DMS79 treated with DMSO at 0.1 percent for 48 hours (cell line): ENCODE data around the gene STAB1.

Source experiments
- DNase-seq: peaks from one replicate; lab custom pipeline; 2025; lab: John Stamatoyannopoulos, UW

STAB1 gene

DNA sequence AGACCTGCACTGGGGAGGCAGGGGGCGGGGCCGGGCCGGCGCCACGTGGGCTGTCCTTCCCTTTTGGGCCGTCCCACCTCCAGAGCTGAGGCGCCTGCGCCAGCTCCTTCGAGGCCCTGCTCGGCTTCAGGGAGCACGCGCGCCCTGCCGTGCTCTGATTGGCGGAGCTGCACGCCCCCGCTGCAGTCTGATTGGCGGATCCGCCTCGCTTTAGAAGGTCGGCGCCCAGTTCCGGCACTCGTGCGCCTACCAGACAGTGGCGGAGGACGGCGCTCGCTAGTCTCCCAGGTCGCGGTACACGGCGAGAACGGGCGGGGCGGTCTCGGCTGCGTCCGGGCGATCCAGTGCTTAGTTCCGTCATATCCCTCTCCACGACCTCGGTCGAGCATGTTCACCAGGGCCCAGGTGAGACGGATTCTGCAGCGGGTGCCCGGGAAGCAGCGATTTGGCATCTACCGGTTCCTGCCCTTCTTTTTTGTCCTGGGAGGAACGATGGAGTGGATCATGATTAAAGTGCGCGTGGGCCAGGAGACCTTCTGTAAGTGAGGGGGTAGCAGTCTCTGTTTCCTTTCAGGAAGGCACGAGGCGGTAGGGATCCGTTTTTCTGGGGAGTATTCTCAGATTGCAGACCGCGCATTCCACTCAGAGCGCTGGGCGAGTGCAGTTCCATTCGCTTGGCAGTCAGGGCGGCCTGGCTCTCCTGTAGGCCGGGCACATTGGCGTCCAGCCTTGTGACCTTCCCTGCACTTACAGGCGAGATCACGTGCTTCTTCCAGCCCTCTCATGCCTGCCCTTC, 41.4 kb downstream of the STAB1 start, which contains the start of gene UQCC5:
TSS of gene UQCC5 (plus strand) at position 237 of the 796 bp plus-strand sequence. CDS start at position 388, 151 bp downstream.
- peak; percentile 82 for DNase-seq

DNA sequence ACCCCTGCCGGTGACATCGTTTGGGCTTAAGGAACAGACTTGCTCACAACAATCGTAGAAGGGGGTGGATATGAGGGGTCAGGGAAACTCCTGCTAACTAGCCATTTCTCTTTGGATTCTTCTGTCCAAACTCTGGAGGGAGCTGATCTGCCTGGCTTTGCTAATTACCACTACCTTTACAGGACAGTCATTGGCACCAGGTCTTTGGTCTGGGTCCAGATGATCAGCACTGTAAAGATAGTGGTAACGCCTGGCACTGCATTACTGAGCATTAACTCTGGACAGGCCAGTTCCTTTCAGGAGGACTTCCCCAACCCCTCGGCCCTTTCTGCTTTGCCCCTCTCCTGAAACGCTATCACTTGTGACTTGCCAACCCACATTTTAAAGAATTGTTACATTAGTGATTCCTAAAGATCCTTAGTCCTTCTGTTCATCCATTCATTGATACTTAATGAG, 42.1 kb downstream of the STAB1 start:
- DNase-seq, result no peak

GRCh38 chr3:52537726-52538421, 42.7 kb downstream of the STAB1 start:
- no peak for DNase-seq

DNA sequence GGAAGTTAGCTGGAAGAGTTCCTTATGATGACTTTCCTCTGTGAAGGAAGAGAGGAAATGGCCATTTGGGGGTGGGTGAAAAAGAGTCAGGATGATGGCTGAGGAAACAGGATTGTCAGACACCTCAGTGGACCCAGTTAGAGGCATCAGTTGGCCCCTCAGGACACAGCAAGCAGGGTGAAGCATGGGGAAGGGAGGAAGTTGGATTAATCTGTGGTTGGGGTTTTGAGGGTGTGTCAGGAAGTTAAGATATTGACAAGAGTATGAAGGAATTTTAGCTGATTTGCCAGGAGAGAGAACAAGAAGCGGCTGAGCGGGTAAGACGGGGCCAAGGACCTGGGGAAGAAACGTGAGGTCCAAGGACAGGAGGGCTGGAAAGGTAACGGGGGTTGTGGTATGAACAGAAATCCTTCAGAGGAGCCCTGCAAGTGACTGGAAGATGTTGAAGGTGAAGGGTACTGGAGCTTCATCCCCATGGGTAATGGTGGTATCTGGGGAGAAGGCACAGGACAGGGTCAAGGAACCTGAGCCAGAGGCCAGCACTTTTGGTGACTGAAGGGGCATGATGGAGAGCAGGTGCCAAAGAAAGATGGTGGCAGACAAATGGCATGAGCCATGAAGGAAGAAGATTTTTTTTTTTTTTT, 44.0 kb downstream of the STAB1 start:
- no peak for DNase-seq

DNA sequence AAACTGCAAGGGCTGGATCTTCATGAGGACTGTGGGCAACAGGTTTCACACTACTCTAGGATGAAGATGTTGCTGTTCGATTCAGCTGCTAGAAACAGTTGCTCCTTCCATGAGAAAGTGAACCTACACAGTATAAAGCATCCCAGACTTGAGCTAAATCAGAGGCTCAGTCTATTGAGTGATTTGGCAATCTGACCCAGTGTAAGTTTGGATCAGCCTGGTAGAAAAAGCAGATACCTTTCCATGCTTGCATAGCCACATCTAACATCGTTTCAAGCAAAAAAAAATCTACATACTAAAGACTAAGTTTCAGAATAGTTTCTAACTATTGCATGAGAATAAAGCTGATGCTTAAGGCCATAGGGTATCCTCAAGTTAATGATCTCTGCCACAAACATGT, 45.9 kb downstream of the STAB1 start:
- DNase-seq, result no peak

- DNase-seq, result no peak
These were observed 49.8 kb downstream of the STAB1 start for GRCh38 chr3:52544937-52545336.

- DNase-seq, result no peak
These were observed 51.2 kb downstream of the STAB1 start for GRCh38 chr3:52546111-52546901.

DNA sequence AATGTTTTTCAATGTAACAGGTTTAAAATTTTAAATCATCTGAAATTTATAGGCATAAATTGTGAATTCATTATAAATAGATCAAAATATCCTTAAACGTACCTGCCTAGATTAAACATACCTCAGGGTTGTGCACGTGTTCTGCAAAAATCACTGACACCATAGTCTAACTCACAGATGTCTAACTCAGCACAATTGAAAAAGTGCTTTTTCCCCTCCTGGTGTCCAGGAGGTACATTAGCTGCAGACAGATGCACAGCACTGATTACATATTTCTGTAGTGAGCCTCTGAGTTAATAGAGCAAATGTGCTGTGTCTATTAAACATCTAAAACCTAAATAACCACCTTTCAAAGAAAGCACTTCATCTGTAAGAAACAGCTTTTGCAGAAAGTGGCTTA, 52.0 kb downstream of the STAB1 start:
- DNase-seq, result no peak

DNA sequence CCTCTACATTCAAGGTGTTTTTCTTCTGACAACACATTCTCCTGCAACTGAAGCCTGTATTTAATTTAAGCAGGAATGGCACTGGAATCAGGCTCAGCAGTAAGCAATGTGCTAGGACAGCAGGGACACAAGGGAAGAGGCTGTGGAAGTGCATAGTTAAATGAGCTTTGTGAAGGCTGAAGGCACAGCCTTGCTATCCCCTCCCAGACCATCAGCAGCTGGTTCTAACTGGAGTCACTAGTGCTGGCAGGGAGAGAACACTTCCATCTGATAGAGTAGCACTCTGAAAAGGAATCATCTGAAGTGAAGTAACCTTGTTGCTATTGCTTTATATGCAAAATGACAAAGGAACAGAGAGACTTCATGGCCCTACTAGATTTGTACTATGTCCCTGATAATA, 56.0 kb downstream of the STAB1 start:
- no peak for DNase-seq

DNA sequence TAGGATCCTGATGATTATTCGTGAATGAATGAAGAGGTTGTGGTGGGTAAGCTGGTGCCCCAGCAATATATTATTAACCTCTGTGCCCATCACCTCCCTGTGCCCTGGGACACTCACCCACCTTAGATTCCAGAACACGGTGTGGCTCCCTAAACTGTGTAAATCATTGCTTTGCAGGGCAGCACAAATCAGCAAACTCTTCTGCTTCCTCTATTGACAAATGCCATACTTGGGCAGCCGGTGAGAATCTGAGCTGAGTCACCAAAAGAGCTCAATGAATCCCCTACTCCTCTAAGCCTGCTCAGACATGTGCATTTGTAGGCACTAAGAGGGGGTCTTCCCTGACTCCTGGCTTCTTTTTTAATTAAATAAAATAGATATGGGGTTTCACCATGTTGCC, 57.0 kb downstream of the STAB1 start:
- DNase-seq, result no peak

DNA sequence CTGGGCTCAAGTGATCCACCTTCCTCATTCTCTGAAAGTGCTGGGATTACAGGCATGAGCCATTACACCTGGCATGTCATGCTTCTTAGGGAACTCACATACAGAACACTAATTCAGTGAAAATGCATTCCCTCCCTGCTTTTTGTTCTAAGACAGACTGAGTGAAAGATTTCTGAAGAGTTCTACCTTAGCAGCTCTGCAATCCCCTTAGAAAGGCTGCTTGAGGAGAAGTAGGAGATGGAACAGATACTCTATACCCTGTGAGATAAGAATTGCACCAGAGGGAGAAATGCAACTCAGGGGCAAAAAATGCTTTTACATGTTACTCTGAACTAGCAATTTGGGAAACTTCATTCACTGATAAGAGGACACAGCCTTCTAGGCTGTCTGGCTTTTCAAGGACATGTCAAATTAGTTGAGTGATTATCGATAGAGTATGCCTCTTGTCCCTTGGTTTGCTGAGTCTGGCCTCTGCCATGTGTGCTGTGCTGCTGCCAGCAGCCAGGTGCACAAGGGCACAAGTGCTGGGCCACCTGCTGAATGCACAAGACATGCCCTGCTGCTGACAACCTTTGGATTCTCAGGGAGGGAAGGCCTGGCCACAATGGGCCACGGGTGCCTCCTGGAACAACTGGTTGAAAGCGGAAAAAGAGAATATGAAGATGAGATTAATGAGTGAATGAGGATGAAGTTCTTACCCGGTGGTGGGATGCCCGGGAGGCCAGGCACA, 59.1 kb downstream of the STAB1 start:
- peak; percentile 27 for DNase-seq

- no peak for DNase-seq
These were observed 59.9 kb downstream of the STAB1 start for GRCh38 chr3:52555056-52555455.

GRCh38 chr3:52557011-52557960, 62.1 kb downstream of the STAB1 start:
- no peak for DNase-seq

- DNase-seq, result no peak
These were observed 63.3 kb downstream of the STAB1 start for GRCh38 chr3:52558436-52558835.

DNA sequence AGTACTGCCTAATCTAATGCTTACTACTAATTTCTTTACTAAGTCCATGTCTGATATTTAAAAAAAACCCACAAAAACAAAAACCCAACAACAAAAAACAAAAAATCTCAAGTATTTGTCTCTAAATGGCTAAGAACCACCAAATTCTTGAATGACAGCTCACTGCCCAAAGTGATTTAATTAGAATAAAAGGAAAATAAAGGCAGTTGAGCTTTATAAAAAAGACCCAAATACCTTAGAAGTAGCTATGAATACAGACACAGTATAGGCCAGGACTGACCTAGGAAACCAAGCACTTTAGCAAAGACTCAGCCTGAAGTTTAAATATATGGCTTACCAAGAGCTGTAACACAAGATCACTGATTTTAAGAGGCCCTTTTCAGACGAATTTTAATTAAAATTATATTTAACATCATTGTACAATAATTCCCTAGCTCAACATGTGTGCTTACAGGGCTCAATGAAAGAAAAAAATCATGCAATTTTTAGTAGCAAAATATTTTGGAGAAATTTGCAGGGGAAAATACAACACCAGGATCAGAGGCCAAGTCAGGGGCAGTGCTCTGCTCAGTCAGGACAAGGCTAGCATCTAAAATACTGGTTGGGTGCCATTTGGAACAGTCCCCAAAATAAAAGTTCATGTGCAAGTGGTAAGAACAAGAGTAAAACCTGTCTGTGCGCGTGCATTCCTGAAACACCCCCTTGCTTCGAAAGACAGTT, 66.0 kb downstream of the STAB1 start:
- DNase-seq, result no peak

DNA sequence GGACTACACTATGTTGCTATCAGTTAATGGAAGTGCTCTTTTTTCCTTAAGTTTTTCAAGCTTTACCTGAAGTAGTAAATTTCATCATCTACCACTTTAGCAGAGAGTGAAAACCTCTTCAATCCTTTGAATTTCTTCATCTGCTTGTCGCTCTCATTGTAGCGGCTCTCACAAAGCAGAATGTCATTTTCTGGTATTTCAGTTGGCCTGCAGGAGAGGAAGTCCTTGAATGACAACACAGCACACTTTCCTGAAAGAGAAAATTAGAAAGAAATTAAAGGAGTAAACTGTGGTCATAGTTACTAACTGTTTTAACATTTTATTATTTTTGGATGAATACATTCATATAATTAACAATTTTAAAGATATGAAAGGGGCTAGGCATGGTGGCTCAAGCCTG, 68.8 kb downstream of the STAB1 start:
- no peak for DNase-seq

- no peak for DNase-seq
These were observed 72.9 kb downstream of the STAB1 start for GRCh38 chr3:52568069-52568468.

GRCh38 chr3:52570076-52570475, 74.9 kb downstream of the STAB1 start:
- DNase-seq, result no peak

GRCh38 chr3:52572221-52572620, 77.1 kb downstream of the STAB1 start:
- no peak for DNase-seq
